Kidney (tissue), 14 donors: ENCODE results near the gene CAMK2N2. TPM values are rescaled to one million over a fixed set of nuclear protein-coding genes. Genes with fewer than 3 reads are reported as not detected.

Experiments used
- DNase-seq, 5 donors: peaks; one replicate each; pipeline ENCODE4 v3.0.0-alpha.2; 2013 to 2020
- FAIRE-seq: peaks from 2 replicates; lab custom pipeline; 2012; peaks lifted over from hg19 to GRCh38; lab: Jason Lieb, UNC
- H3K27ac ChIP-seq, 2 donors: one replicate each; pipeline ENCODE4 v1.7.0; 2013; ENCODE audit warnings: low read depth in 2 of 2, low read length in 2 of 2, inconsistent platforms in 1 of 2
- H3K27me3 ChIP-seq: one replicate; pipeline ENCODE4 v1.7.1; 2013; ENCODE audit warnings: low read length, inconsistent platforms; ENCODE audit not compliant: control insufficient read depth, insufficient read depth
- H3K36me3 ChIP-seq, 3 donors: one replicate each; pipeline versions ENCODE4 v1.7.0 to v1.7.1; 2013; ENCODE audit warnings: low read length in 3 of 3, control low read depth in 1 of 3, inconsistent platforms in 1 of 3; ENCODE audit not compliant: insufficient read depth in 3 of 3, control insufficient read depth in 2 of 3
- H3K4me1 ChIP-seq, 3 donors: one replicate each; pipeline versions ENCODE4 v1.7.0 to v1.7.1; 2013; ENCODE audit warnings: low read length in 3 of 3, inconsistent platforms in 1 of 3, low read depth in 1 of 3; ENCODE audit not compliant: control insufficient read depth in 2 of 3, insufficient read depth in 2 of 3
- H3K4me3 ChIP-seq, 3 donors: one replicate each; pipeline versions ENCODE4 v1.7.0 to v1.8.1; 2013; ENCODE audit warnings: low read length in 3 of 3, control low read depth in 1 of 3, inconsistent platforms in 1 of 3
- H3K9ac ChIP-seq, 3 donors: one replicate each; pipeline versions ENCODE4 v1.7.0 to v1.7.1; 2013; ENCODE audit warnings: low read length in 3 of 3, control low read depth in 1 of 3, inconsistent platforms in 1 of 3
- H3K9me3 ChIP-seq, 3 donors: one replicate each; pipeline versions ENCODE4 v1.7.0 to v1.7.1; 2013; ENCODE audit warnings: low read length in 3 of 3, control low read depth in 1 of 3, inconsistent platforms in 1 of 3; ENCODE audit not compliant: control insufficient read depth in 2 of 3, insufficient read depth in 1 of 3
- CTCF ChIP-seq: IDR thresholded peaks from 3 replicates; pipeline ENCODE4 v1.5.1; 2012; ENCODE audit warnings: mild to moderate bottlenecking, moderate library complexity, borderline replicate concordance; ENCODE audit not compliant: insufficient read depth; ENCODE audit errors: extremely low read depth
- intact Hi-C: fragments of 100-400 bp; cut with DNase I; formaldehyde crosslinking; loops from one replicate; pipeline ENCODE4 v1.11.1; 2022
- polyA plus RNA-seq: library from polyadenylated mRNA; stranded (reverse); fragments of 350-450 nt; fragmentation: Illumina TruSeq; extraction: RNeasy Lipid Tissue Mini Kit (QIAGEN cat#74804); gene quantifications from one replicate; pipeline ENCODE4 v1.2.3, GENCODE V29; 2014; ENCODE audit warnings: low read depth, low replicate concordance; ENCODE audit not compliant: insufficient read depth
- total RNA-seq: library from RNA; stranded (reverse); fragmentation: NEBNext Ultra II Directional; extraction: Animal tissue kit (Norgen Biotek cat#: 25700); gene quantifications from one replicate; pipeline ENCODE4 v1.2.1, GENCODE V29; 2021
- donor health status: control.
- donor health status: control.
- donor health status: control.
- donor health status: control.
- donor health status: control.
- donor health status: DM: yes; HTN: yes; CAD: no.
- donor health status: Normal renal cell carcinoma (clear cell type).

Gene CAMK2N2
- total and polyA plus RNA-seq, 2 donors from 2014 or later, result 0.31 to 0.39 TPM

GRCh38 chr3:184261854-184262763, 756 bp upstream of the CAMK2N2 start:
- intact Hi-C loops, result no loop called here
- no peak overlapping the region for H3K9ac ChIP-seq

GRCh38 chr3:184260724-184261269, 556 bp downstream of the CAMK2N2 start:
- FAIRE-seq, result no peak
- intact Hi-C loops, result no loop called here

More at GRCh38 chr3:184261854-184262763, 756 bp upstream of the CAMK2N2 start:
- Histone ChIP-seq H3K4me3 (peak overlapping the region; percentile 6 to 49 (median 29)), H3K36me3 (no peaks in the 10 kb centered on the region), H3K27ac (no peak overlapping the region), H3K27me3 (peaks cover 11% of the 10 kb centered on the region), H3K9me3 (no peaks in the 10 kb centered on the region), H3K4me1 (peaks cover 0 to 15% (median 4%) of the 10 kb centered on the region in 3 donors)
- FAIRE-seq (no peak), DNase-seq (peak in 3 of 5 donors; percentile 29 to 74 (median 35))
- no peak for TF ChIP-seq CTCF

GRCh38 chr3:184259878-184260723, 1.3 kb downstream of the CAMK2N2 start:
- Histone ChIP-seq H3K27me3 (peaks cover 11% of the 10 kb centered on the region), H3K27ac (no peak overlapping the region)

More at GRCh38 chr3:184260724-184261269, 556 bp downstream of the CAMK2N2 start:
- peaks cover 11% of the 10 kb centered on the region for H3K27me3 ChIP-seq
- H3K9me3 ChIP-seq, result no peaks in the 10 kb centered on the region
- H3K4me3 ChIP-seq, result no peak overlapping the region
- H3K36me3 ChIP-seq, result no peaks in the 10 kb centered on the region
- peaks cover 0 to 15% (median 4%) of the 10 kb centered on the region in 3 donors for H3K4me1 ChIP-seq
- DNase-seq, result peak in 3 of 5 donors; percentile 10 to 79 (median 59)
- no peak overlapping the region for H3K9ac ChIP-seq
- H3K27ac ChIP-seq, result no peak overlapping the region
- TF ChIP-seq CTCF, result no peak

More at GRCh38 chr3:184259878-184260723, 1.3 kb downstream of the CAMK2N2 start:
- TF ChIP-seq CTCF, result no peak
- Histone ChIP-seq H3K4me1 (peaks cover 0 to 15% (median 4%) of the 10 kb centered on the region in 3 donors), H3K9me3 (no peaks in the 10 kb centered on the region), H3K4me3 (no peak overlapping the region), H3K36me3 (no peaks in the 10 kb centered on the region), H3K9ac (no peak overlapping the region)
- intact Hi-C loops, result no loop called here
- no peak for FAIRE-seq
- DNase-seq, result peak; percentile 48 to 73 (median 61)
